Measurements from ENCODE around the gene SLC38A8.

DNA sequence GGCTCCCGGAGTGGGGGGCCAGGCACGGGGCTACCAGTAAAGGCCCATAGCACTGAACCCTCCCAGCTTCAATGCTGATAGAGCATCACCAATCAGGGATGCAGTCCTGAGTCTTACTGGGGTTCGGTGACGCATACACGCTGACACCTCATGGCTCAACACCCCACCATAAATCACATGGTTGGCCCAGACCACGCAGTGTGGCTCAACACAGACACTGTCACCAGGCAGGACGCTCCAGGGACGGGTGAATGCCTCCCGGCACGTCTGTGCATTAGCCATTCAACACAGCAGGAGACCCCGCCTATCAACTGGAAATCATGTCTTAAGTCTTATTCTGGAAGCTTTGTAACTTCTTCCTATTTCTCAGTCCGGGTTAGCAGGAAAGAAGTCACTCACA, 39.6 kb downstream of the SLC38A8 start:
- TF ChIP-seq POLR2A (IDR thresholded peaks at IDR 0.05), result no peak
- TF ChIP-seq, protein P1, sequence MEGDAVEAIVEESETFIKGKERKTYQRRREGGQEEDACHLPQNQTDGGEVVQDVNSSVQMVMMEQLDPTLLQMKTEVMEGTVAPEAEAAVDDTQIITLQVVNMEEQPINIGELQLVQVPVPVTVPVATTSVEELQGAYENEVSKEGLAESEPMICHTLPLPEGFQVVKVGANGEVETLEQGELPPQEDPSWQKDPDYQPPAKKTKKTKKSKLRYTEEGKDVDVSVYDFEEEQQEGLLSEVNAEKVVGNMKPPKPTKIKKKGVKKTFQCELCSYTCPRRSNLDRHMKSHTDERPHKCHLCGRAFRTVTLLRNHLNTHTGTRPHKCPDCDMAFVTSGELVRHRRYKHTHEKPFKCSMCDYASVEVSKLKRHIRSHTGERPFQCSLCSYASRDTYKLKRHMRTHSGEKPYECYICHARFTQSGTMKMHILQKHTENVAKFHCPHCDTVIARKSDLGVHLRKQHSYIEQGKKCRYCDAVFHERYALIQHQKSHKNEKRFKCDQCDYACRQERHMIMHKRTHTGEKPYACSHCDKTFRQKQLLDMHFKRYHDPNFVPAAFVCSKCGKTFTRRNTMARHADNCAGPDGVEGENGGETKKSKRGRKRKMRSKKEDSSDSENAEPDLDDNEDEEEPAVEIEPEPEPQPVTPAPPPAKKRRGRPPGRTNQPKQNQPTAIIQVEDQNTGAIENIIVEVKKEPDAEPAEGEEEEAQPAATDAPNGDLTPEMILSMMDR (IDR thresholded peaks at IDR 0.05), result no peak
